HepG2 (cell line): ENCODE results near the gene DNAJB8. TPM values are rescaled to one million over a fixed set of nuclear protein-coding genes. Genes with fewer than 3 reads are reported as not detected.

Experiments used
- NPAS2 ChIP-seq: sonication (generic); formaldehyde crosslinking; IDR thresholded peaks from 2 replicates; pipeline ENCODE4 v1.8.0; 2022; ENCODE audit warnings: mild to moderate bottlenecking, missing genetic modification reagents, borderline replicate concordance
- TP53 ChIP-seq: sonication (generic); formaldehyde crosslinking; conservative IDR thresholded peaks from 2 replicates; pipeline ENCODE4 v1.4.0; 2020; ENCODE audit warnings: missing genetic modification reagents
- WIZ ChIP-seq: sonication (generic); formaldehyde crosslinking; IDR thresholded peaks from 2 replicates; pipeline ENCODE4 v1.5.1; 2020; ENCODE audit warnings: mild to moderate bottlenecking, missing genetic modification reagents
- ZFP1 ChIP-seq: IDR thresholded peaks from 2 replicates; pipeline ENCODE4 v1.6.1; 2016
- ZFY ChIP-seq: sonication (generic); formaldehyde crosslinking; IDR thresholded peaks from 2 replicates; pipeline ENCODE4 v1.4.0; 2020; ENCODE audit warnings: missing genetic modification reagents
- ZNF558 ChIP-seq: sonication (generic); formaldehyde crosslinking; IDR thresholded peaks from 2 replicates; pipeline ENCODE4 v1.9.0; 2022; ENCODE audit warnings: mild to moderate bottlenecking, missing genetic modification reagents, borderline replicate concordance
- polyA plus RNA-seq, 8 experiments: library from polyadenylated mRNA; depleted of rRNA in 3 of 8; stranded (reverse) in 7 of 8; unstranded in 1 of 8; fragments of >200 nt; fragmentation: Illumina TruSeq in 4 of 8; extraction: Trizol in 4 of 8; gene quantifications; 2 replicates each; pipeline versions ENCODE4 v1.2.1 to v1.2.3, GENCODE V29; 2011 to 2016; ENCODE audit warnings: low read depth in 4 of 8, missing spikeins in 1 of 8, mixed read lengths in 1 of 8; ENCODE audit not compliant: insufficient read depth in 1 of 8
- total RNA-seq, 5 experiments: library from RNA; depleted of rRNA; stranded (reverse); fragments of >200 nt; fragmentation: Illumina TruSeq; extraction: Trizol; gene quantifications; 2 replicates each; pipeline ENCODE4 v1.2.3, GENCODE V29; 2016; ENCODE audit warnings: low read depth in 1 of 5
- TF ChIP-seq, protein P1 (sequence below): sonication (generic); formaldehyde crosslinking; IDR thresholded peaks from 2 replicates; pipeline ENCODE4 v1.5.1; 2020; ENCODE audit warnings: mild to moderate bottlenecking, missing genetic modification reagents, moderate library complexity
- TF ChIP-seq, protein P2 (sequence below): IDR thresholded peaks from 2 replicates; pipeline ENCODE4 v1.6.1; 2016; ENCODE audit warnings: missing compliant biosample characterization, missing genetic modification reagents, borderline replicate concordance
- TF ChIP-seq, protein P3 (sequence below), 2 experiments: sonication (generic) in 1 of 2; formaldehyde crosslinking in 1 of 2; IDR thresholded peaks; 2 replicates each; pipeline versions ENCODE4 v1.4.0 to v1.6.1; 2016 to 2020; ENCODE audit warnings: borderline replicate concordance in 1 of 2, low read depth in 1 of 2, mild to moderate bottlenecking in 1 of 2, missing genetic modification reagents in 1 of 2
- TF ChIP-seq, protein P4 (sequence below): sonication (generic); formaldehyde crosslinking; IDR thresholded peaks from 2 replicates; pipeline ENCODE4 v1.5.0; 2020; ENCODE audit warnings: mild to moderate bottlenecking, missing genetic modification reagents
- TF ChIP-seq, protein P5 (sequence below): sonication (generic); formaldehyde crosslinking; IDR thresholded peaks from 2 replicates; pipeline ENCODE4 v1.5.0; 2020; ENCODE audit warnings: mild to moderate bottlenecking, missing genetic modification reagents
- TF ChIP-seq, protein P6 (sequence below): sonication (generic); formaldehyde crosslinking; IDR thresholded peaks from 2 replicates; pipeline ENCODE4 v1.4.0; 2020; ENCODE audit warnings: low read depth, mild to moderate bottlenecking, missing genetic modification reagents

The DNAJB8 gene
- total and polyA plus RNA-seq, 2 of the 13 experiments (the other 11 are each of a cell fraction or from before 2014, with no cell fraction given): not detected

DNA sequence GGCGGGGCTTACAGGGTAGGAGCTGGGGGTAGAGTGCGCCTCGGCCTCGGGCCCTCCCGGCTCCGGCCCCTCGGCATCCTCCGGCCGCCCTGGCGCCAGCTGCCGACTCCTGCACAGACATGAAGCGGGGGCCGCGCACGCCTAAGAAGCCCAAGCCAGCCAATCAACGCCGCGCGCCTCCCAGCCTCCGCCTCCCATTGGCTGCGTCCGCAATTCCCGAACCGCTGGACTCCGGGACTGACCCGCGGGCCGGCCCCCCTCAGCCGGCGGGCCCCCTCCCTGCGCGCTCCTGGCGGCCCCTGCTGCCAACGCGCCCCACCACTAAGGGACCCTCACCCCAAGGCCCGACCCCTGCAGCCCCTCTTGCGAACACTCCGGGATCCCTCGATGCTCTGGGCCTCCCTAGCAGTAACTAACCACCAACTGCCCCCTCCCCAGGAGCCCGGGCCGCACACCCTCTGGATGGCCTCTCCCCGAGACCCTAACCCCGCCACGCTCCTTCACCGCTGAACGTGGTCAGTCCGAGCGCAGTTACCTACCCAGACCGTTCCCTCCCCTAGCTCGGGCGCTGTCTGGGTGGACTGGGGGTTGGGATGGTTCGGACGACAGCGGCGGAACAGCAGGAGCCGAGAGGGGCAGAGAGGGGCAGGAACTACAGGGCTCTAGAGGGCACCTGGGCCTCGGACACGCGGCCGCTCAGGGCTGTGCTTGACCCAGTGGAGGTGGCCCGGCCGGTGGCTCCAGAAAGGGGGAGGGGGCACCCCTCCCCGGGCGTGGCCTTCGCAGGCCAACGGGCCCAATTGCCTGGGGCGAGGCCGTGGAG is 21.3 kb upstream of the DNAJB8 start (continued):
- TF ChIP-seq, protein P1, sequence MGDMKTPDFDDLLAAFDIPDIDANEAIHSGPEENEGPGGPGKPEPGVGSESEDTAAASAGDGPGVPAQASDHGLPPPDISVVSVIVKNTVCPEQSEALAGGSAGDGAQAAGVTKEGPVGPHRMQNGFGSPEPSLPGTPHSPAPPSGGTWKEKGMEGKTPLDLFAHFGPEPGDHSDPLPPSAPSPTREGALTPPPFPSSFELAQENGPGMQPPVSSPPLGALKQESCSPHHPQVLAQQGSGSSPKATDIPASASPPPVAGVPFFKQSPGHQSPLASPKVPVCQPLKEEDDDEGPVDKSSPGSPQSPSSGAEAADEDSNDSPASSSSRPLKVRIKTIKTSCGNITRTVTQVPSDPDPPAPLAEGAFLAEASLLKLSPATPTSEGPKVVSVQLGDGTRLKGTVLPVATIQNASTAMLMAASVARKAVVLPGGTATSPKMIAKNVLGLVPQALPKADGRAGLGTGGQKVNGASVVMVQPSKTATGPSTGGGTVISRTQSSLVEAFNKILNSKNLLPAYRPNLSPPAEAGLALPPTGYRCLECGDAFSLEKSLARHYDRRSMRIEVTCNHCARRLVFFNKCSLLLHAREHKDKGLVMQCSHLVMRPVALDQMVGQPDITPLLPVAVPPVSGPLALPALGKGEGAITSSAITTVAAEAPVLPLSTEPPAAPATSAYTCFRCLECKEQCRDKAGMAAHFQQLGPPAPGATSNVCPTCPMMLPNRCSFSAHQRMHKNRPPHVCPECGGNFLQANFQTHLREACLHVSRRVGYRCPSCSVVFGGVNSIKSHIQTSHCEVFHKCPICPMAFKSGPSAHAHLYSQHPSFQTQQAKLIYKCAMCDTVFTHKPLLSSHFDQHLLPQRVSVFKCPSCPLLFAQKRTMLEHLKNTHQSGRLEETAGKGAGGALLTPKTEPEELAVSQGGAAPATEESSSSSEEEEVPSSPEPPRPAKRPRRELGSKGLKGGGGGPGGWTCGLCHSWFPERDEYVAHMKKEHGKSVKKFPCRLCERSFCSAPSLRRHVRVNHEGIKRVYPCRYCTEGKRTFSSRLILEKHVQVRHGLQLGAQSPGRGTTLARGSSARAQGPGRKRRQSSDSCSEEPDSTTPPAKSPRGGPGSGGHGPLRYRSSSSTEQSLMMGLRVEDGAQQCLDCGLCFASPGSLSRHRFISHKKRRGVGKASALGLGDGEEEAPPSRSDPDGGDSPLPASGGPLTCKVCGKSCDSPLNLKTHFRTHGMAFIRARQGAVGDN (CRISPR knock-in tag): peak; percentile 93
- TF ChIP-seq WIZ (no peak; the same call in 1 of the 2 replicates), ZFY (CRISPR knock-in tag) (peak; percentile 79), NPAS2 (CRISPR knock-in tag) (no peak), ZFP1 (CRISPR knock-in tag) (no peak), ZNF558 (CRISPR knock-in tag) (0 out of 2 replicates have a peak, but pooled peaks have one; percentile 46), TP53 (no peak)
- TF ChIP-seq, protein P2, sequence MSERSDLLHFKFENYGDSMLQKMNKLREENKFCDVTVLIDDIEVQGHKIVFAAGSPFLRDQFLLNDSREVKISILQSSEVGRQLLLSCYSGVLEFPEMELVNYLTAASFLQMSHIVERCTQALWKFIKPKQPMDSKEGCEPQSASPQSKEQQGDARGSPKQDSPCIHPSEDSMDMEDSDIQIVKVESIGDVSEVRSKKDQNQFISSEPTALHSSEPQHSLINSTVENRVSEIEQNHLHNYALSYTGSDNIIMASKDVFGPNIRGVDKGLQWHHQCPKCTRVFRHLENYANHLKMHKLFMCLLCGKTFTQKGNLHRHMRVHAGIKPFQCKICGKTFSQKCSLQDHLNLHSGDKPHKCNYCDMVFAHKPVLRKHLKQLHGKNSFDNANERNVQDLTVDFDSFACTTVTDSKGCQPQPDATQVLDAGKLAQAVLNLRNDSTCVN (CRISPR knock-in tag): no peak
- TF ChIP-seq, protein P3, sequence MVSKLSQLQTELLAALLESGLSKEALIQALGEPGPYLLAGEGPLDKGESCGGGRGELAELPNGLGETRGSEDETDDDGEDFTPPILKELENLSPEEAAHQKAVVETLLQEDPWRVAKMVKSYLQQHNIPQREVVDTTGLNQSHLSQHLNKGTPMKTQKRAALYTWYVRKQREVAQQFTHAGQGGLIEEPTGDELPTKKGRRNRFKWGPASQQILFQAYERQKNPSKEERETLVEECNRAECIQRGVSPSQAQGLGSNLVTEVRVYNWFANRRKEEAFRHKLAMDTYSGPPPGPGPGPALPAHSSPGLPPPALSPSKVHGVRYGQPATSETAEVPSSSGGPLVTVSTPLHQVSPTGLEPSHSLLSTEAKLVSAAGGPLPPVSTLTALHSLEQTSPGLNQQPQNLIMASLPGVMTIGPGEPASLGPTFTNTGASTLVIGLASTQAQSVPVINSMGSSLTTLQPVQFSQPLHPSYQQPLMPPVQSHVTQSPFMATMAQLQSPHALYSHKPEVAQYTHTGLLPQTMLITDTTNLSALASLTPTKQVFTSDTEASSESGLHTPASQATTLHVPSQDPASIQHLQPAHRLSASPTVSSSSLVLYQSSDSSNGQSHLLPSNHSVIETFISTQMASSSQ (IDR thresholded peaks at IDR 0.05; ENCODE audit: low read depth): no peak
- TF ChIP-seq, protein P3 (CRISPR knock-in tag; IDR thresholded peaks at IDR 0.05; ENCODE audit: borderline replicate concordance): peak; percentile 33; the same call in 1 of the 2 replicates
- TF ChIP-seq, protein P4, sequence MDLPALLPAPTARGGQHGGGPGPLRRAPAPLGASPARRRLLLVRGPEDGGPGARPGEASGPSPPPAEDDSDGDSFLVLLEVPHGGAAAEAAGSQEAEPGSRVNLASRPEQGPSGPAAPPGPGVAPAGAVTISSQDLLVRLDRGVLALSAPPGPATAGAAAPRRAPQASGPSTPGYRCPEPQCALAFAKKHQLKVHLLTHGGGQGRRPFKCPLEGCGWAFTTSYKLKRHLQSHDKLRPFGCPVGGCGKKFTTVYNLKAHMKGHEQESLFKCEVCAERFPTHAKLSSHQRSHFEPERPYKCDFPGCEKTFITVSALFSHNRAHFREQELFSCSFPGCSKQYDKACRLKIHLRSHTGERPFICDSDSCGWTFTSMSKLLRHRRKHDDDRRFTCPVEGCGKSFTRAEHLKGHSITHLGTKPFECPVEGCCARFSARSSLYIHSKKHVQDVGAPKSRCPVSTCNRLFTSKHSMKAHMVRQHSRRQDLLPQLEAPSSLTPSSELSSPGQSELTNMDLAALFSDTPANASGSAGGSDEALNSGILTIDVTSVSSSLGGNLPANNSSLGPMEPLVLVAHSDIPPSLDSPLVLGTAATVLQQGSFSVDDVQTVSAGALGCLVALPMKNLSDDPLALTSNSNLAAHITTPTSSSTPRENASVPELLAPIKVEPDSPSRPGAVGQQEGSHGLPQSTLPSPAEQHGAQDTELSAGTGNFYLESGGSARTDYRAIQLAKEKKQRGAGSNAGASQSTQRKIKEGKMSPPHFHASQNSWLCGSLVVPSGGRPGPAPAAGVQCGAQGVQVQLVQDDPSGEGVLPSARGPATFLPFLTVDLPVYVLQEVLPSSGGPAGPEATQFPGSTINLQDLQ: peak; percentile 53; the same call in 1 of the 2 replicates
- TF ChIP-seq, protein P5, sequence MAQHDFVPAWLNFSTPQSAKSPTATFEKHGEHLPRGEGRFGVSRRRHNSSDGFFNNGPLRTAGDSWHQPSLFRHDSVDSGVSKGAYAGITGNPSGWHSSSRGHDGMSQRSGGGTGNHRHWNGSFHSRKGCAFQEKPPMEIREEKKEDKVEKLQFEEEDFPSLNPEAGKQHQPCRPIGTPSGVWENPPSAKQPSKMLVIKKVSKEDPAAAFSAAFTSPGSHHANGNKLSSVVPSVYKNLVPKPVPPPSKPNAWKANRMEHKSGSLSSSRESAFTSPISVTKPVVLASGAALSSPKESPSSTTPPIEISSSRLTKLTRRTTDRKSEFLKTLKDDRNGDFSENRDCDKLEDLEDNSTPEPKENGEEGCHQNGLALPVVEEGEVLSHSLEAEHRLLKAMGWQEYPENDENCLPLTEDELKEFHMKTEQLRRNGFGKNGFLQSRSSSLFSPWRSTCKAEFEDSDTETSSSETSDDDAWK (CRISPR knock-in tag): no peak
- TF ChIP-seq, protein P6, sequence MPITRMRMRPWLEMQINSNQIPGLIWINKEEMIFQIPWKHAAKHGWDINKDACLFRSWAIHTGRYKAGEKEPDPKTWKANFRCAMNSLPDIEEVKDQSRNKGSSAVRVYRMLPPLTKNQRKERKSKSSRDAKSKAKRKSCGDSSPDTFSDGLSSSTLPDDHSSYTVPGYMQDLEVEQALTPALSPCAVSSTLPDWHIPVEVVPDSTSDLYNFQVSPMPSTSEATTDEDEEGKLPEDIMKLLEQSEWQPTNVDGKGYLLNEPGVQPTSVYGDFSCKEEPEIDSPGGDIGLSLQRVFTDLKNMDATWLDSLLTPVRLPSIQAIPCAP (CRISPR knock-in tag): no peak
